ENCODE measurements around the gene GIMAP4.
"Not testable (repeated sequence)": the region's sequence is repeated elsewhere in the genome, so short reads cannot be mapped to it uniquely, and the experiment has no call there.

The GIMAP4 gene

GRCh38 chr7:150566572-150566971 lies 618 bp upstream of the GIMAP4 start:
- H3K9me3 Mint-ChIP-seq = peaks cover 15% of the 10 kb centered on the region
- DNase-seq (ENCODE audit: low spot score) = no peak
- no peaks in the 10 kb centered on the region for H3K27me3 Mint-ChIP-seq (ENCODE audit: low read depth)
- peak overlapping the region; percentile 84 for H3K27ac Mint-ChIP-seq
- H3K4me3 Mint-ChIP-seq = peak overlapping the region; percentile 91
- H3K4me1 Mint-ChIP-seq (ENCODE audit: low read depth) = peaks cover 45% of the 10 kb centered on the region
- peaks cover 48% of the 10 kb centered on the region for H3K36me3 Mint-ChIP-seq (ENCODE audit: low read depth)

- H3K4me3 Mint-ChIP-seq = peak overlapping the region; percentile 91
- peaks cover 12% of the 10 kb centered on the region for H3K9me3 Mint-ChIP-seq
- peaks cover 56% of the 10 kb centered on the region for H3K36me3 Mint-ChIP-seq (ENCODE audit: low read depth)
- DNase-seq (ENCODE audit: low spot score) = no peak
- no peaks in the 10 kb centered on the region for H3K27me3 Mint-ChIP-seq (ENCODE audit: low read depth)
- peaks cover 45% of the 10 kb centered on the region for H3K4me1 Mint-ChIP-seq (ENCODE audit: low read depth)
- peak overlapping the region; percentile 84 for H3K27ac Mint-ChIP-seq
Measured at GRCh38 chr7:150567871-150568301, 696 bp downstream of the GIMAP4 start.

- Mint-ChIP-seq H3K27ac (peak overlapping the region; percentile 91), H3K9me3 (peaks cover 16% of the 10 kb centered on the region), H3K36me3 (ENCODE audit: low read depth) (peaks cover 58% of the 10 kb centered on the region)
Measured at GRCh38 chr7:150568714-150569113, 1.5 kb downstream of the GIMAP4 start.

GRCh38 chr7:150569245-150569955 lies 2.2 kb downstream of the GIMAP4 start:
- Mint-ChIP-seq H3K27me3 (ENCODE audit: low read depth) (no peaks in the 10 kb centered on the region), H3K9me3 (peaks cover 20% of the 10 kb centered on the region), H3K4me3 (peak overlapping the region; percentile 91), H3K27ac (peak overlapping the region; percentile 91), H3K36me3 (ENCODE audit: low read depth) (peaks cover 63% of the 10 kb centered on the region), H3K4me1 (ENCODE audit: low read depth) (peaks cover 33% of the 10 kb centered on the region)
- DNase-seq (ENCODE audit: low spot score) = no peak

More at GRCh38 chr7:150568714-150569113, 1.5 kb downstream of the GIMAP4 start:
- Mint-ChIP-seq H3K27me3 (ENCODE audit: low read depth) (no peaks in the 10 kb centered on the region), H3K4me1 (ENCODE audit: low read depth) (peaks cover 40% of the 10 kb centered on the region), H3K4me3 (peak overlapping the region; percentile 91)
- no peak for DNase-seq (ENCODE audit: low spot score)

- H3K4me1 Mint-ChIP-seq (ENCODE audit: low read depth) = peaks cover 30% of the 10 kb centered on the region
- H3K27ac Mint-ChIP-seq = peak overlapping the region; percentile 44
- peaks cover 27% of the 10 kb centered on the region for H3K9me3 Mint-ChIP-seq
- peak overlapping the region; percentile 91 for H3K4me3 Mint-ChIP-seq
- no peaks in the 10 kb centered on the region for H3K27me3 Mint-ChIP-seq (ENCODE audit: low read depth)
- H3K36me3 Mint-ChIP-seq (ENCODE audit: low read depth) = peaks cover 76% of the 10 kb centered on the region
- no peak for DNase-seq (ENCODE audit: low spot score)
Measured at GRCh38 chr7:150570556-150571465, 3.6 kb downstream of the GIMAP4 start.

GRCh38 chr7:150572496-150572895 lies 5.3 kb downstream of the GIMAP4 start:
- Mint-ChIP-seq H3K4me3 (no peak overlapping the region), H3K4me1 (ENCODE audit: low read depth) (peaks cover 27% of the 10 kb centered on the region), H3K27me3 (ENCODE audit: low read depth) (no peaks in the 10 kb centered on the region), H3K27ac (no peak overlapping the region), H3K9me3 (peaks cover 40% of the 10 kb centered on the region), H3K36me3 (ENCODE audit: low read depth) (peaks cover 91% of the 10 kb centered on the region)
- DNase-seq (ENCODE audit: low spot score) = no peak

- not testable (repeated sequence) for DNase-seq (ENCODE audit: low spot score); H3K27me3 Mint-ChIP-seq (ENCODE audit: low read depth)
- peaks cover 64% of the 10 kb centered on the region for H3K9me3 Mint-ChIP-seq
- peak overlapping the region; percentile 45 for H3K27ac Mint-ChIP-seq
- peaks cover 28% of the 10 kb centered on the region for H3K4me1 Mint-ChIP-seq (ENCODE audit: low read depth)
- H3K4me3 Mint-ChIP-seq = peak overlapping the region; percentile 19
- H3K36me3 Mint-ChIP-seq (ENCODE audit: low read depth) = peaks cover 81% of the 10 kb centered on the region
Measured at GRCh38 chr7:150579979-150580637, 12.9 kb downstream of the GIMAP4 start.

GRCh38 chr7:150580638-150581394 lies 13.6 kb downstream of the GIMAP4 start:
- Mint-ChIP-seq H3K9me3 (peaks cover 60% of the 10 kb centered on the region), H3K36me3 (ENCODE audit: low read depth) (peaks cover 74% of the 10 kb centered on the region), H3K27ac (peak overlapping the region; percentile 45), H3K4me3 (peak overlapping the region; percentile 19), H3K4me1 (ENCODE audit: low read depth) (peaks cover 32% of the 10 kb centered on the region), H3K27me3 (ENCODE audit: low read depth) (no peaks in the 10 kb centered on the region)
- DNase-seq (ENCODE audit: low spot score) = no peak

- Mint-ChIP-seq H3K27me3 (ENCODE audit: low read depth) (no peaks in the 10 kb centered on the region), H3K4me1 (ENCODE audit: low read depth) (peaks cover 34% of the 10 kb centered on the region), H3K27ac (peak overlapping the region; percentile 42), H3K9me3 (peaks cover 39% of the 10 kb centered on the region), H3K36me3 (ENCODE audit: low read depth) (peaks cover 40% of the 10 kb centered on the region), H3K4me3 (peak overlapping the region; percentile 18)
- DNase-seq (ENCODE audit: low spot score) = no peak
Measured at GRCh38 chr7:150585199-150585598, 18.0 kb downstream of the GIMAP4 start.

GRCh38 chr7:150586068-150586784 lies 19.0 kb downstream of the GIMAP4 start:
- peak overlapping the region; percentile 54 for H3K4me3 Mint-ChIP-seq
- H3K27me3 Mint-ChIP-seq (ENCODE audit: low read depth) = no peaks in the 10 kb centered on the region
- peaks cover 34% of the 10 kb centered on the region for H3K4me1 Mint-ChIP-seq (ENCODE audit: low read depth)
- H3K9me3 Mint-ChIP-seq = peaks cover 39% of the 10 kb centered on the region
- peaks cover 36% of the 10 kb centered on the region for H3K36me3 Mint-ChIP-seq (ENCODE audit: low read depth)
- DNase-seq (ENCODE audit: low spot score) = no peak
- peak overlapping the region; percentile 52 for H3K27ac Mint-ChIP-seq

GRCh38 chr7:150586785-150587152 lies 19.6 kb downstream of the GIMAP4 start:
- peak overlapping the region; percentile 52 for H3K27ac Mint-ChIP-seq
- no peaks in the 10 kb centered on the region for H3K27me3 Mint-ChIP-seq (ENCODE audit: low read depth)
- H3K4me3 Mint-ChIP-seq = peak overlapping the region; percentile 54
- peaks cover 43% of the 10 kb centered on the region for H3K9me3 Mint-ChIP-seq
- peaks cover 34% of the 10 kb centered on the region for H3K4me1 Mint-ChIP-seq (ENCODE audit: low read depth)
- no peak for DNase-seq (ENCODE audit: low spot score)
- H3K36me3 Mint-ChIP-seq (ENCODE audit: low read depth) = peaks cover 36% of the 10 kb centered on the region

GRCh38 chr7:150587551-150587950 lies 20.4 kb downstream of the GIMAP4 start:
- peaks cover 34% of the 10 kb centered on the region for H3K4me1 Mint-ChIP-seq (ENCODE audit: low read depth)
- H3K4me3 Mint-ChIP-seq = no peak overlapping the region
- peaks cover 38% of the 10 kb centered on the region for H3K36me3 Mint-ChIP-seq (ENCODE audit: low read depth)
- no peak overlapping the region for H3K27ac Mint-ChIP-seq
- peaks cover 44% of the 10 kb centered on the region for H3K9me3 Mint-ChIP-seq
- H3K27me3 Mint-ChIP-seq (ENCODE audit: low read depth) = no peaks in the 10 kb centered on the region
- no peak for DNase-seq (ENCODE audit: low spot score)

GRCh38 chr7:150594805-150595204 lies 27.6 kb downstream of the GIMAP4 start:
- no peak for DNase-seq (ENCODE audit: low spot score)
- peaks cover 64% of the 10 kb centered on the region for H3K36me3 Mint-ChIP-seq (ENCODE audit: low read depth)
- no peaks in the 10 kb centered on the region for H3K27me3 Mint-ChIP-seq (ENCODE audit: low read depth)
- peaks cover 82% of the 10 kb centered on the region for H3K9me3 Mint-ChIP-seq
- H3K27ac Mint-ChIP-seq = no peak overlapping the region
- no peak overlapping the region for H3K4me3 Mint-ChIP-seq
- peaks cover 26% of the 10 kb centered on the region for H3K4me1 Mint-ChIP-seq (ENCODE audit: low read depth)

Data from T-helper 2 cell treated with Interferon-gamma antibody and Interleukin-4, amounts not matched to agents 5 μg/mL and 100 μg/mL, for 36 hours (primary cell).